Sigmoid colon (tissue), 7 donors: ENCODE results near the gene GRB10. TPM values are rescaled to one million over a fixed set of nuclear protein-coding genes. Genes with fewer than 3 reads are reported as not detected.

ENCODE experiments used
- DNase-seq: peaks from one replicate; pipeline ENCODE4 v3.0.0-alpha.2; 2019
- H3K27ac ChIP-seq, 4 donors: fragments of 200-600 bp; sonication (generic); one replicate each; pipeline ENCODE4 v1.5.1; 2016 to 2019; ENCODE audit warnings: mild to moderate bottlenecking in 1 of 4
- H3K27me3 ChIP-seq, 3 donors: fragments of 200-600 bp; sonication (generic); one replicate each; pipeline ENCODE4 v1.5.1; 2019; ENCODE audit warnings: mild to moderate bottlenecking in 1 of 3
- H3K36me3 ChIP-seq, 4 donors: fragments of 200-600 bp; sonication (generic); one replicate each; pipeline ENCODE4 v1.5.1; 2016 to 2019
- H3K4me1 ChIP-seq, 4 donors: fragments of 200-600 bp; sonication (generic); one replicate each; pipeline ENCODE4 v1.5.1; 2017 to 2019
- H3K4me3 ChIP-seq, 4 donors: fragments of 200-600 bp; sonication (generic); one replicate each; pipeline ENCODE4 v1.5.1; 2017 to 2019; ENCODE audit warnings: mild to moderate bottlenecking in 2 of 4, moderate library complexity in 1 of 4
- H3K9me3 ChIP-seq, 4 donors: fragments of 200-600 bp in 3 of 4; sonication (generic) in 3 of 4; one replicate each; pipeline versions ENCODE4 v1.5.1 to v1.6.1; 2013 to 2019
- CTCF ChIP-seq, 4 experiments: fragments of 450-650 bp in 3 of 4; fragments of 200-600 bp in 1 of 4; IDR thresholded peaks; one replicate each; pipeline ENCODE4 v1.5.1; 2016 to 2019; ENCODE audit warnings: antibody characterized with exemption in 4 of 4, mild to moderate bottlenecking in 3 of 4, moderate library complexity in 2 of 4
- EP300 ChIP-seq, 4 donors: sonication (generic); formaldehyde crosslinking; IDR thresholded peaks; one replicate each; pipeline ENCODE4 v1.6.1; 2017; ENCODE audit warnings: antibody characterized with exemption in 4 of 4
- POLR2A ChIP-seq, 2 donors: fragments of 450-650 bp; IDR thresholded peaks; one replicate each; pipeline ENCODE4 v1.6.1; 2016; ENCODE audit warnings: antibody characterized with exemption in 2 of 2, mild to moderate bottlenecking in 2 of 2, moderate library complexity in 2 of 2
- POLR2AphosphoS5 ChIP-seq, 4 donors: sonication (generic); formaldehyde crosslinking; IDR thresholded peaks; one replicate each; pipeline ENCODE4 v1.6.1; 2017; ENCODE audit warnings: antibody characterized with exemption in 4 of 4
- WGBS, 2 donors: extraction: QIAGEN DNeasy Blood & Tissue Kit; methylation state at CpG; one replicate each; pipeline ENCODE4 v1.1.7; 2013; 5-methylcytosine and 5-hydroxymethylcytosine counted together
- intact Hi-C: fragments of 100-400 bp; cut with DNase I; formaldehyde crosslinking; loops from one replicate; pipeline ENCODE4 v1.15.1; 2023
- polyA plus RNA-seq, 3 donors: library from polyadenylated mRNA; stranded (reverse); fragments of 200-250 nt; gene quantifications; one replicate each; pipeline ENCODE4 v1.2.3, GENCODE V29; 2013
- total RNA-seq, 4 donors: library from RNA; depleted of rRNA; stranded (reverse); fragments of >200 nt; gene quantifications; one replicate each; pipeline ENCODE4 v1.1.0, GENCODE V29; 2016
- donor health status: healthy with polysubstance abuse.
- donor health status: Bipolar disorder and iron deficiency.
- donor health status: healthy.

GRB10 gene
- total and polyA plus RNA-seq, 7 donors = 2.1 to 83.6 (median 49.2) TPM

- no peak for TF ChIP-seq CTCF (IDR thresholded peaks at IDR 0.05)
- Histone ChIP-seq H3K4me3 (no peak overlapping the region), H3K36me3 (no peaks in the 10 kb centered on the region), H3K4me1 (peaks cover 0 to 6% (median 0%) of the 10 kb centered on the region in 4 donors), H3K27ac (no peak overlapping the region), H3K9me3 (no peaks in the 10 kb centered on the region), H3K27me3 (no peaks in the 10 kb centered on the region)
- WGBS, 2 donors = 76 to 82% methylated on average over 3 of the region's 3 CpGs
- intact Hi-C loops = no loop called here
- DNase-seq = no peak
Observed at GRCh38 chr7:50814166-50814565, 31.5 kb upstream of the GRB10 start.

- intact Hi-C loops = no loop called here
- H3K4me1 ChIP-seq = peaks cover 0 to 6% (median 0%) of the 10 kb centered on the region in 4 donors
- TF ChIP-seq POLR2A (IDR thresholded peaks at IDR 0.05) (no peak), EP300 (IDR thresholded peaks at IDR 0.05) (no peak), CTCF (IDR thresholded peaks at IDR 0.05) (no peak), POLR2AphosphoS5 (IDR thresholded peaks at IDR 0.05) (peak in 1 of 4 donors; percentile 38)
- WGBS, 2 donors = 50 to 66% methylated on average over 1 of the region's 1 CpG
- peak overlapping the region in 1 of 4 donors; percentile 35 for H3K27ac ChIP-seq
- DNase-seq = peak; percentile 73
- H3K4me3 ChIP-seq = no peak overlapping the region
- H3K27me3 ChIP-seq = no peaks in the 10 kb centered on the region
- no peaks in the 10 kb centered on the region for H3K9me3 ChIP-seq
- H3K36me3 ChIP-seq = no peaks in the 10 kb centered on the region
Observed at GRCh38 chr7:50812841-50813475, 30.3 kb upstream of the GRB10 start.

GRCh38 chr7:50812094-50812493, 29.4 kb upstream of the GRB10 start:
- H3K4me1 ChIP-seq = peaks cover 0 to 6% (median 0%) of the 10 kb centered on the region in 4 donors
- H3K27me3 ChIP-seq = no peaks in the 10 kb centered on the region
- H3K9me3 ChIP-seq = no peaks in the 10 kb centered on the region
- no peak for DNase-seq
- WGBS, 2 donors = 61 to 77% methylated on average over 6 of the region's 6 CpGs
- intact Hi-C loops = no loop called here
- TF ChIP-seq POLR2A (IDR thresholded peaks at IDR 0.05) = no peak
- no peak for TF ChIP-seq EP300 (IDR thresholded peaks at IDR 0.05)
- no peak overlapping the region for H3K27ac ChIP-seq
- no peak overlapping the region for H3K4me3 ChIP-seq
- no peaks in the 10 kb centered on the region for H3K36me3 ChIP-seq

GRCh38 chr7:50808282-50808888, 25.7 kb upstream of the GRB10 start:
- Histone ChIP-seq H3K4me1 (peaks cover 0 to 6% (median 0%) of the 10 kb centered on the region in 4 donors), H3K27ac (no peak overlapping the region), H3K4me3 (no peak overlapping the region), H3K9me3 (no peaks in the 10 kb centered on the region), H3K36me3 (no peaks in the 10 kb centered on the region), H3K27me3 (no peaks in the 10 kb centered on the region)
- intact Hi-C loops = no loop called here
- TF ChIP-seq EP300 (IDR thresholded peaks at IDR 0.05) = no peak
- TF ChIP-seq POLR2AphosphoS5 (IDR thresholded peaks at IDR 0.05) = no peak
- no peak for TF ChIP-seq POLR2A (IDR thresholded peaks at IDR 0.05)
- no peak for TF ChIP-seq CTCF (IDR thresholded peaks at IDR 0.05)
- 85 to 87% methylated on average over 14 of the region's 14 CpGs for WGBS, 2 donors
- DNase-seq = no peak

- TF ChIP-seq CTCF (IDR thresholded peaks at IDR 0.05) = no peak
- TF ChIP-seq POLR2AphosphoS5 (IDR thresholded peaks at IDR 0.05) = no peak
- TF ChIP-seq EP300 (IDR thresholded peaks at IDR 0.05) = no peak
- no peak for TF ChIP-seq POLR2A (IDR thresholded peaks at IDR 0.05)
- Histone ChIP-seq H3K27ac (no peak overlapping the region), H3K4me3 (no peak overlapping the region), H3K4me1 (no peaks in the 10 kb centered on the region), H3K9me3 (no peaks in the 10 kb centered on the region), H3K36me3 (no peaks in the 10 kb centered on the region), H3K27me3 (no peaks in the 10 kb centered on the region)
- intact Hi-C loops = no loop called here
- 90 to 92% methylated on average over 14 of the region's 14 CpGs for WGBS, 2 donors
- DNase-seq = no peak
Observed at GRCh38 chr7:50807026-50807730, 24.5 kb upstream of the GRB10 start.
